Daoy (cell line): Measurements from ENCODE around the gene TIPRL. TPM values are rescaled to one million over a fixed set of nuclear protein-coding genes. Genes with fewer than 3 reads are reported as not detected.

Source experiments
- DNase-seq: peaks from one replicate; pipeline ENCODE4 v3.0.0-alpha.2; 2015; ENCODE audit warnings: low read depth
- total RNA-seq: library from RNA; depleted of rRNA; stranded (reverse); fragments of >200 nt; shearing (Covaris generic); gene quantifications from 2 replicates; pipeline ENCODE4 v1.2.3, GENCODE V29; 2014

Gene TIPRL
- total RNA-seq, 1 experiment from 2014 or later: 65.4 TPM

- DNase-seq: no peak
Observed at GRCh38 chr1:168213349-168213748, 34.6 kb downstream of the TIPRL start.

DNA sequence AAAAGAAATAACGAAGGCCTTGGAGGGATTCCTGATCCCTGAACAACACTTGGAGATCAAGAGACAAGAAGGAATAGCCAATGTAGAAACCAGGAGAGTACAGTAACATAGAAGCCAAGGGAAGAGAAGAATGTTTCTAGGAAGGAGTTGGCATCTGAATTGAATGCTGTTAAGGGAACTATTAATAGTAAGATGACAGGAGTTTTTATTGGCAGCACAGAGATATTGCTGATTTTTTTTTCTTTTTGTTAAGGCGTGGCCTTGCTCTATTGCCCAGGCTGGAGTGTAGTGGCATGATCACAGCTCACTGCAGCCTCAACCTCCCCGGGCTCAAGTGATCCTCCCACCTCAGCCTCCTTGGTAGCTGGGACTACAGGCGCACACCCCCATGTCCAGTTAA lies 37.4 kb downstream of the TIPRL start:
- DNase-seq: no peak

GRCh38 chr1:168217664-168218063 lies 38.9 kb downstream of the TIPRL start:
- DNase-seq: no peak

GRCh38 chr1:168218658-168219057 lies 39.9 kb downstream of the TIPRL start:
- DNase-seq: no peak

DNA sequence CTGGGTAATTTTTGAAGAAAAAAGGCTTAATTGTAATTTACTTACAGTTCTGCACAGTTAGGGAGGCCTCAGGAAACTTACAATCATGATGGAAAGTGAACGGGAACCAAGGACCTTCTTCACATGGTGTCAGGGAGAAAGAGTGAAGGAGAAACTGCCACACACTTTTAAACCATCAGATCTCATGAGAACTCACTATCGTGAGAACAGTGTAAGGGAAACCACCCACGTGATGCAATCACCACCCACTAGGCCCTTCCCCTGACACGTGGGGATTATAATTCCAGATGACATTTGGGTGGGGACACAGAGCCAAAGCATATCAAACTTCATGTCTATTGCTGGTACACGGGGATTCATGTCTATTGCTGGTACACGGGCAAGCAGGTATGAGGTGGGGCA lies 41.7 kb downstream of the TIPRL start:
- DNase-seq: no peak

DNA sequence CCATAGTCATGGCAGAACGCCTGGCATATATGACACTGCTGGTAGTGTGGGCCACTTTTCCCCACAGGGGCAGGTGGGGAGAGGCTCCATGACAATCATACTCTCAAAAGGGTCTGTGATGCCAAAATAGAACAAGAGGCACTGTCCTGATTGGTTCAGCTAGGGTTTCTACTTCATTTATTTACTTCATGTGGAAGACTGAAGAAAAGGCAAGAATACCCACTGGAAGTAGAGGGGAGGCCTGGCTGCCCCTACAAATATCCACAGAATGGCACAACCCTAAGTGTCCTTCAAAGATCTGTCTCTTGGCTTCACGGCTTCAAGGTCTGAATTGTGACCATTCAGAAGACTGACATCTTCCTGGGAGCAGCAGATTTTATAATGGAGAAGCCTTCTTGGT lies 42.5 kb downstream of the TIPRL start:
- no peak for DNase-seq

GRCh38 chr1:168223261-168223660 lies 44.5 kb downstream of the TIPRL start:
- no peak for DNase-seq

GRCh38 chr1:168223681-168224540 lies 45.1 kb downstream of the TIPRL start:
- no peak for DNase-seq

- no peak for DNase-seq
Observed at GRCh38 chr1:168224991-168225390, 46.2 kb downstream of the TIPRL start.

DNA sequence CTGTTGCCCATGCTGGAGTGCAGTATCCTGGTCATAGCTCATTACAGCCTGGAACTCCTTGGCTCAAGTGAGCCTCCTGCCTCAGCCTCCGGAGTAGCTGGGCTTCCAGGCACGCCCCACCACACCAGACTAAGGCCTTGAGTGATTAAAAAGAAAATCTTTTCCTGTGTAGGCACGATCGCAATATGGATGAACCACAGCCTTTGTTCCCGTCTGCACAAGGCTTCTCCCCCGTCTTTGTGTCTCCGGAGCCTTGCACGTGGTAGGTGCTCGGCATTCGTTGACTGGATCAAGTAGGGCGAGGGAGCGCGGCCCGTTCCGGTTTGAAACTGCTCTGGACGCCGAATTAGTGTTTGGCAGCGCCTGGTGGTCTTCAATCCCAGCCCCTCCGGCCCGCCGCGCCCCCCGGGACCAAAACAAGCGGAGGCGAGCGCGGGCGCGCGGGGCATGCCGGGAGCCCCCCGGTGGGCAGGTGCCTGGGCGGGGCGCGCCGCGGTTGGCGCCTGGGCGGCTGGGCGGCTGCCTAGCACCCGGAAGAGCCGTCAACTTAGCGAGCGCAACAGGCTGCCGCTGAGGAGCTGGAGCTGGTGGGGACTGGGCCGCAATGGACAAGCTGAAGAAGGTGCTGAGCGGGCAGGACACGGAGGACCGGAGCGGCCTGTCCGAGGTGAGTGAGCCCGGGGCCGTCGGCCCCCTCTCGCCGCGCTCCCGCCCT lies 46.9 kb downstream of the TIPRL start, which contains the start of gene SFT2D2:
Gene SFT2D2 (plus strand): TSS at position 529 of the 715 bp plus-strand sequence. CDS start 76 bp downstream, at position 605.
- DNase-seq: peak; percentile 90

- DNase-seq: peak; percentile 14
Observed at GRCh38 chr1:168227620-168228019, 48.9 kb downstream of the TIPRL start.

DNA sequence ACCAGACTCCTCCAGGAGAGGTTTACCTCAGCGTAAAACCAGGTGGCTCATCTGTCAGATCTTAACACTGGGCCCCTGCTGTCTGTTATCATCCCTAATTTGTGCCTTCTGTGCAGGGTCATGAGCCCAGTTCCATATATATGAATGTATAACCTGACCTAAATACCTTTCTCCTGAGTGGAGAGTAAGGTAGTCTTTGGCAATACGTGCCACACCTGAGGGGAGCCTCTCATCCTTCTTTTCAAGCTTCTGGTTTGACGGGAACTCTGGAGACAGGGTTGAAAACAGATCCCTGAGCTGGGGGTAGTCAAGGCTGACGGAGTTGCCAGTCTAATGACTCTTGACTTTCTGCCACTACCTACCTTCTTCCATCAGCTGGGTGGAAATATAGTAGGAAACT lies 51.1 kb downstream of the TIPRL start:
- no peak for DNase-seq

DNA sequence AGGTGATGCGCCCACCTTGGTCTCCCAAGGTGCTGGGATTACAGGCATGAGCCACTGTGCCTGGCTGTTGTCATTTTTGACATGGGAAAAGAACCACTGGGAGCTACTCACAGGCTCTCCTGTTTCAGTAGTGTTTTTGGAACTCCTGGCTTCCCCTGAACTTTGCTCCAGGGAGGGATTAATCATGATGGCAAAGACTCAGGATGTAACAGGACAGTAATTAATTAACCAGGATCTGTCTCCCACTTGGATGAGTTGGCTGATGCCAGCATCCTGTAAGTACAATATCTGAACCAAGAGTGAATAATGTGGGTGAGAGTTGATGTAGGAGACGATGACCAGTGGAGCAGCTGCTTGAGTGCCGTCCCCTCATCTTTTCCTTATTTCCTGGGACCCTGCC lies 51.9 kb downstream of the TIPRL start:
- DNase-seq: no peak

GRCh38 chr1:168234846-168235547 lies 56.2 kb downstream of the TIPRL start:
- peak; percentile 42 for DNase-seq

DNA sequence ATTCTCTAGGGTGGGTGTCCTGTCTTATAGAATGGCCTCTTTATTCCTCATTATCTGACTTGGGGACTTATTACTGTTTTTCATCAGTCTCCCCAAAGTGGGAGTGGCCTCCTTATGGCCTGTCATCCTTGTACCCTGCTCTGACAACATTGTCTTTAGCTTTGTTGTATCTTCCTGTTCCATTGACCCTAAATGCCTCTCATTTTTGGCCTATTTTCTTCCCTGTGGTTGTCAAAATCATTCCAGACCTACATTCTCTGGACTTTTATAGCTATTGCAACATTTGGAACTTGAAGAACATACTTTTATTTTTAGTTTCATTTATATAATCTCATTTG lies 56.8 kb downstream of the TIPRL start:
- DNase-seq: no peak

DNA sequence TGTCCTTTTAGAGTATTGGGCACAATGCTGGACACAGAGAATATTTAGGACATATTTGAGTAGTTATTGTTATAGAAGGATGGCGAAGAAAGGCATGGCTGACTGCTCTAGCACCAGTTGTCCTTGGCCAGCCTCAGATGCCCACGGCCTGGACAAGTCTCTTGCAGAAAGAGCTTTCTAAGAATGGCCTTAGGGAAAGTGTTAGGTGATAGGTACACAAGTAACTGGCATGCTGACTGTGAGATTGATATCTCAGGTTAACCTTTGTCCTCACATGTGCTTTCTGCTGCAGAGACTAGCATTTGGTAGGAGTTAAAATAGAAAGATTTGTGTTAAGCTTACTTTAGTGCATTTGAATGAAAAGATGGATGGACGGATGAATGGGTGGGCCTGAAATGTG lies 57.2 kb downstream of the TIPRL start:
- no peak for DNase-seq

DNA sequence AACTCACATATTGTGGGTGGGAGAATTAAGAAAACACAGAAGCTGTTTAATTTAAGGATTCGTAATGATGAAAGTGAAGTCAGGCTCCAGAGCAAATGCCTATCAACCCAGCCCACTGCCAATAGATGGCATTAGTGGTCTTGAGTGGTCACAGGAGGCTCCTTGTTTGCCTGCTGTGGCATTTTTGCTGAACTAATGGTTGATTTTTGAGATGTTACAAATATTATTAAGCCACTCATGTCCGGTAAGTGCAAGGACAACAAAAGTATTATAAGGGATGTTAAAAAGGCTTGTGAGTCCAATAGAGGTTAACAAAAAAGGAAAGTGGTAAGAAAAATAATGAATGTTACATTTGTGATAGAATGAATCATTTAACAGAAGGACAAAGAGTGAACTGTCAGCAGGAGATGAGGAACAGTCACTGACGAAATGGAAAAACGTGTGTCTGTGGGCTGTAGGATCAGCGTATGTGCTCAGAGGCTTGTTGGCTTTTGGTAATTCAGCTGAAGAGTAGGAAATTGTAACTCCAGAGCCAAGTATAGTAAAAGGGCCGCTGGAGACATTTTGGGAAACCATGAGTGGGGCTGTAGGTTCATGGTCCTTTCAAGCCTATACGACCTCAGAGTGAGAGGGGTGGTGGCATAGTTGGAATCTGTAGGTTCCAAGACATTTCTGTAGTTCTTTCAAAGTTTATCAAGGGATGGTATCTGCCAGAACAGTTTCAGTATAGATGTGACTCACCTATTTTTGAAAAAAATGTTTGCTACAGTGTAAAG lies 58.3 kb downstream of the TIPRL start:
- DNase-seq: no peak

DNA sequence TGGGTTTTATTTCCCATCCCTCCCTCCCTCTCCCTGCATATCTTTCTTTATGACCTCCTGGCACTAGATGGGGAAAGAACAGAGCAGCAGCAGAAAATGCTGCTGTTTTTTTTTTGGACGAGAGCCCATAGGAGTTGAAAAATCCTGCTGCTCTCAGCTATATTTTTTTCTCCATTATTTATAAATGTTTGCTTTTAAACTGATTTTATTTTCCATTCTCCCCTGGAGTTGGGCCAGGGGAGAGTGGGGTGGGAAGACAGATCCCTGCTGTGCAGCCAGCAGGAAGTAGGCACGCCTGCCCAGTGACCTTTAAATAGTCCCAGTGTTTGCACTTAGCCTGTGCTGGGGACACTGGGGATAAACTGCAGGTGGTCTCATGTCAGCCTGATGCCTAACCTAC lies 64.4 kb downstream of the TIPRL start:
- DNase-seq: no peak

DNA sequence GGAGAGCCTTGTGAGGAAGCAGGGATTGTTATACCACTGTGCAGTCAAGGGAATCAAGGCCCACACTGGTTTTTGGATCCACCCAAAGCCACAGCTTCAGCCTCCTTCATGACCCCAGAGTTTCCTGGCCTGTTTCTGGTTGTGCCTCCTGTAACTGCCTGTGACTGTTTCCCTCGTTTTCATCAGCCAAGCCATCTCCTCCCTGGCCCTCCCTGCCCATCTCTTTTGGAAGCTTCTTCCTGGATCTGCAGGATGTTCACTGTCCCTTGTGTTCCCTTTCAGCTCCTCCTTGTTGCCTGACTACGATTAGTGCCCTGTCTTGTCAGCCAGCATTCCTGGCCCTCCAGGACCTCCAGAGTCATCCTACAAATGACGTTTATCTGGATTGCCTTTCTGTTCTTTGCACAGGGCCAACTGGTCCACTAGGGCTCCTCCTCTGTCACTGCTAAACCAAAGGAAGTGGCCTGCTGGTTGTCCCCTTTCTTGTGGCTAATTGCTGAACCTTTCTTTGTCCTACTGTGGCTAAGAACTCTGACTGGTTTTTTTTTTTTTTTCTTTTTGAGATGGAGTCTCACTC lies 65.0 kb downstream of the TIPRL start:
- no peak for DNase-seq

DNA sequence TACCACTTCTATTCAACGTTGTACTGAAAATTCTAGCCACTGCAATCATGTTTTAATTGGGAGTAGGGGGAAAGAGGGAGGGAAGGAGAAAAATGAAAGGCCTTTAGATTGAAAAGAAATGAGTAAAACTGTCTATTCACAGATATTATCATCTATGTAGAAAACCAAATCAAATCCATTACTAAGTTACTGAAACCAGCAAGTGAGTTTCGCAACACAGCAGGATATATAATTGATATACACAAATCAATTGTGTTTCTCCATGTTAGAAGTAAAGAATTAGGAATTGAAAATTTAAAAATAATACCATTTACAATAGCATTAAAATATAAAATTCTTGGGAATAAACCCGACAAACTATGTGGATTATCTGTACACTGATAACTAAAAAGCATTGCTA lies 66.3 kb downstream of the TIPRL start:
- DNase-seq: no peak

DNA sequence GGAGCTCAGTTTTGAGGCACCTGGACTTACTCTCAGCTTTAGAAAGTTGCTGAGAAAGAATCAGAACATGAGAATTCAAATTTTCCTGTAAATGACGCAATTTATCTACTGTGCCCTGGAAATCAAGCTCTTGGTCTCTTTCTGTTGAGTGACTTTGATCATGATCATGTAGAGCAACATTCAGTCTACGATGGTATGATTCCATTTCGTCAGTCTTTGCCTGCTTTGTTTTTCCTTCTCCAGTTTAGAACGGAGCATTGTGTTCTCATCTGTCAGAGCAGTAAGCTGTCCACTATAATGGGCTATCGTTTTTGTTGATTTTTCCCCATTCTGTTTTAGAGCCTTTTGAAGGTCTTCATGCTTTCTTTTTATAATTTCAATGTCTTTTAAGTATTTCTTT lies 67.7 kb downstream of the TIPRL start:
- DNase-seq: no peak
